ENCODE measurements around the gene LHX3. TPM values are rescaled to one million over a fixed set of nuclear protein-coding genes. Genes with fewer than 3 reads are reported as not detected.

LHX3 gene
- polyA plus RNA-seq, 3 donors from 2014 or later: not detected

- peaks cover 0 to 2% of the 10 kb centered on the region in 2 donors for H3K4me1 Mint-ChIP-seq
- no peaks in the 10 kb centered on the region for H3K9me3 Mint-ChIP-seq
- H3K27me3 Mint-ChIP-seq (ENCODE audit: low read depth in 3 of 3): no peaks in the 10 kb centered on the region
- H3K27ac Mint-ChIP-seq: no peak overlapping the region
- no peak for DNase-seq
- no peak overlapping the region for H3K4me3 Mint-ChIP-seq
- H3K36me3 Mint-ChIP-seq: peaks cover 11 to 35% (median 23%) of the 10 kb centered on the region in 3 donors
These were observed 11.8 kb upstream of the LHX3 start for GRCh38 chr9:136216541-136217244.

DNA sequence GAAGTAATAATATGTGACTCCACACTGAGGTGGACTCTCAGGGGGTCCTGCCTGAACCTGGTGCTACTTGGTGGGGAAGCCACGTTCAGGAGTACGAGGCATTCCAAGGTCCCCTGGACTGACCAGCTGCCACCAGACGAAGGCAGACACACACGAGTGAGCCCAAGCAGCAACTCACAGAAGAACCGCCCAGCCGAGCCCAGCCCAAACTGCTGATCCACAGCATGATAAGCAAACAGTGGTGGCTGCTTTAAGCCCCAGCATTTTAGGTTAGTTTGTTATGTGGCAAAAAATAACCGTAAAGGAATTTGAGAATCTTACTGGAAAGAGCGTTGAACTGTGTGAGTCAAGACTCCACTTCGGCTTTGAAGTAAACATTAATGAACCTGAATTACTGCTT, 8.8 kb upstream of the LHX3 start:
- H3K4me1 Mint-ChIP-seq: no peaks in the 10 kb centered on the region

GRCh38 chr9:136212345-136212950, 7.5 kb upstream of the LHX3 start:
- no peak for DNase-seq
- H3K4me3 Mint-ChIP-seq: no peak overlapping the region
- peaks cover 0 to under 1% of the 10 kb centered on the region in 2 donors for H3K4me1 Mint-ChIP-seq
- H3K27ac Mint-ChIP-seq: peak overlapping the region in 1 of 6 donors; percentile 22
- H3K27me3 Mint-ChIP-seq (ENCODE audit: low read depth in 3 of 3): peaks cover 0 to 2% (median 0%) of the 10 kb centered on the region in 3 donors
- no peaks in the 10 kb centered on the region for H3K9me3 Mint-ChIP-seq
- peaks cover 13 to 33% (median 23%) of the 10 kb centered on the region in 3 donors for H3K36me3 Mint-ChIP-seq

More for the DNA sequence above, 8.8 kb upstream of the LHX3 start:
- Mint-ChIP-seq H3K4me3 (no peak overlapping the region), H3K27me3 (ENCODE audit: low read depth in 3 of 3) (peaks cover 0 to 2% (median 0%) of the 10 kb centered on the region in 3 donors), H3K36me3 (peaks cover 9 to 27% (median 23%) of the 10 kb centered on the region in 3 donors), H3K27ac (no peak overlapping the region), H3K9me3 (no peaks in the 10 kb centered on the region)
- no peak for DNase-seq

GRCh38 chr9:136211441-136212344, 6.8 kb upstream of the LHX3 start:
- Mint-ChIP-seq H3K4me1 (peaks cover 5 to 8% of the 10 kb centered on the region in 2 donors), H3K27me3 (ENCODE audit: low read depth in 3 of 3) (peaks cover 0 to 2% (median 2%) of the 10 kb centered on the region in 3 donors), H3K4me3 (no peak overlapping the region), H3K9me3 (no peaks in the 10 kb centered on the region), H3K27ac (no peak overlapping the region), H3K36me3 (peaks cover 18 to 40% (median 30%) of the 10 kb centered on the region in 3 donors)
- no peak for DNase-seq

- H3K9me3 Mint-ChIP-seq: no peaks in the 10 kb centered on the region
- DNase-seq: no peak
- H3K36me3 Mint-ChIP-seq: peaks cover 25 to 45% (median 35%) of the 10 kb centered on the region in 3 donors
- H3K27me3 Mint-ChIP-seq (ENCODE audit: low read depth in 3 of 3): peaks cover 2 to 4% (median 2%) of the 10 kb centered on the region in 3 donors
- H3K4me1 Mint-ChIP-seq: peaks cover 5 to 15% of the 10 kb centered on the region in 2 donors
- H3K4me3 Mint-ChIP-seq: no peak overlapping the region
- H3K27ac Mint-ChIP-seq: no peak overlapping the region
These were observed 6.1 kb upstream of the LHX3 start for GRCh38 chr9:136211006-136211405.

GRCh38 chr9:136210276-136210675, 5.3 kb upstream of the LHX3 start:
- Mint-ChIP-seq H3K4me1 (peaks cover 5 to 16% of the 10 kb centered on the region in 2 donors), H3K9me3 (no peaks in the 10 kb centered on the region), H3K27ac (no peak overlapping the region), H3K36me3 (peaks cover 24 to 40% (median 30%) of the 10 kb centered on the region in 3 donors), H3K27me3 (ENCODE audit: low read depth in 3 of 3) (peaks cover 2 to 7% (median 4%) of the 10 kb centered on the region in 3 donors), H3K4me3 (no peak overlapping the region)
- no peak for DNase-seq

DNA sequence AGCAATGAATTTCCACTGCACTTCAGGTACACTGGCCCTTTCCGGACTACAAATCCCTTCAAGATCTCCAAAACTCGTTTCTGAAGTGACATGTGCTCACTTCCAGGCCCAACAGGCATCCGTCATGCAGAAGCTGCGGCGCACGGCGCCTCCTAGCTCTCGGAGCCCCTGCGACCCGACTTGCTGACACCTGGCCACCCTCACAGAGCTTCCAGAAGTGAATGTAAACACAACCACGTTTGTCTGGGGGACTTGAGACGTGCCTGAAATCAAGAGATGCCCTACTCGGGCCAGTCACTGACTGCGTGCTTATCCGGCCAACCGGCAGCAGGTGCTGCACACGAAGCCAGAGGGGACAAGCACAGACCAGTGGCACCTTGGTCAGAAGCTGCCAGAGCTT, 4.9 kb upstream of the LHX3 start:
- no peak for DNase-seq
- Mint-ChIP-seq H3K9me3 (no peaks in the 10 kb centered on the region), H3K4me1 (peaks cover 5 to 16% of the 10 kb centered on the region in 2 donors), H3K27me3 (ENCODE audit: low read depth in 3 of 3) (peaks cover 2 to 7% (median 4%) of the 10 kb centered on the region in 3 donors), H3K4me3 (no peak overlapping the region), H3K27ac (no peak overlapping the region), H3K36me3 (peaks cover 22 to 35% (median 27%) of the 10 kb centered on the region in 3 donors)

DNA sequence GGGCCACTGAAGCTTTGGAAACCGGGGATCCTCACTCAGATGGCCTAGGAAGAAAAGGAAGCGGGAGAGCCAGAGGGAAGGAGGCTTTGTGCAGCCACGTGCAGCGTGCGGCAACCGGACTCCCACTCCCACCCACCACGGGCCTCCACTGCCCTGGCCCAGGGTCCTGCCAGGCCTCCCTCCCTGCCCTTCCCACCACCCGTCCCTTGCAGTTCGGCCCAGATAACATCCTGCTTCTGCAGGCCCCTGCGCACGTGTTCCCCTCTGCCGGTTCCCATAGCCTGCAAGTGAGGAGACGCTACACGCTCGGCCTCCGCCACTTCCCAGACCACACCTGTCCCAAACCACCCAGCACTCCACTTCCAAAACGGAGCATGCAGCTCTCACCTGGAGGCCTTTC, 4.3 kb upstream of the LHX3 start:
- Mint-ChIP-seq H3K9me3 (no peaks in the 10 kb centered on the region), H3K27me3 (ENCODE audit: low read depth in 3 of 3) (peaks cover 3 to 7% (median 5%) of the 10 kb centered on the region in 3 donors), H3K4me3 (no peak overlapping the region), H3K4me1 (peaks cover 5 to 16% of the 10 kb centered on the region in 2 donors), H3K36me3 (peaks cover 21 to 33% (median 24%) of the 10 kb centered on the region in 3 donors), H3K27ac (no peak overlapping the region)
- DNase-seq: no peak

DNA sequence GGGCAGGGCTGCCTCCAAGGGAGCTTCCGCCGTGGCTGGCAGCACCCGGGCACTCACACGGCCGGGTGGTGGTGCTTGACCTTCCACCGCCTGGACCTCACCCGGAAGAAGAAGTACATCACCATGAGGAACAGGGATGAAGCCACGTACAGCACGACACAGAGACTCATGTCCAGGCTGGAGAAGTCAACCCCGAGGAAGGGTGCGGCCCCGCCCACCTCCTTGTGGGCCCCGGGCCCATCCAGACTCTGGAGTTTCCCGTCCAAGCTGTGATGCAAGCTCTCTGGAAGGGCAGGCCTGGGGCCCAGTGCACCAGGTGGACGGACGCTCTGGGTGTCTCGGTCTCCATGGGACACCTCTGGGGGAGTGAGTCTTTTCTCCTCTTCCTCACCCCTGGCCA, 3.7 kb upstream of the LHX3 start:
- Mint-ChIP-seq H3K9me3 (no peaks in the 10 kb centered on the region), H3K36me3 (peaks cover 21 to 27% (median 22%) of the 10 kb centered on the region in 3 donors), H3K27ac (no peak overlapping the region), H3K4me1 (peaks cover 5 to 16% of the 10 kb centered on the region in 2 donors), H3K27me3 (ENCODE audit: low read depth in 3 of 3) (peaks cover 6 to 9% (median 8%) of the 10 kb centered on the region in 3 donors), H3K4me3 (no peak overlapping the region)
- no peak for DNase-seq

- H3K9me3 Mint-ChIP-seq: no peaks in the 10 kb centered on the region
- peaks cover 8 to 10% (median 9%) of the 10 kb centered on the region in 3 donors for H3K27me3 Mint-ChIP-seq (ENCODE audit: low read depth in 3 of 3)
- H3K36me3 Mint-ChIP-seq: peaks cover 16 to 21% (median 18%) of the 10 kb centered on the region in 3 donors
- H3K4me1 Mint-ChIP-seq: peaks cover 5 to 16% of the 10 kb centered on the region in 2 donors
- DNase-seq: no peak
- no peak overlapping the region for H3K4me3 Mint-ChIP-seq
- H3K27ac Mint-ChIP-seq: peak overlapping the region in 1 of 6 donors; percentile 10
These were observed 2.7 kb upstream of the LHX3 start for GRCh38 chr9:136207616-136208015.

DNA sequence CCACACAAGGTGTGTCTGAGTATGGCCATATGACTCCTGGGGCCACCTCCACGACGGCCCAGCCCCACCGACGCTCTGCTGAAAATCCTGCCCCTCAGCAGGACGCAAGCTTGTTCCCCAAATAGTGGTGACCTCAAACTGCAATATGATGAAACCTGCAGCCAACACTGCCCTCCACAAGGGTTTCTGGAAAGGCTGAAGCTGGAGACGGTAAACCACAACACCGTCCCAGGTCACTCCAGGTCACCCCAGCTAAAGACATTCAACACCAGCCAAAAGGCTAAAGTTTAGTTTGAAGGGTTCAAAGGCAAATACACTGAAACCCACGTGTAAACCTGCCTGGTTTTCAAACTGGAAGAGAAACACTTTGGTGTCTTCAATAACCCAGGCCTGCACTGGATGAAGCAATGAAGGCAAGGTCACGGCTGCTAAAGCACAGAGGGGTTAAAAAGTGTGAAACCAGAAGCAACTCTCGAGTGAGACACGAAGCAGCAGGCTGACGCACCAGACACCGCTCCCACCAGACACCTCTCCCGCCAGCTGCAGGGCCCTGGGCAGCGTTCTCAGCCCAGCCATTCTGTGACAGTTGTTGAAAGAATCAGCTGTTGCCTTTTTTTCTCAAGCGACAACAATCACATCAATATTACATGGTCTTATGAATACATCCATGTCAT, 1.8 kb upstream of the LHX3 start:
- peaks cover 8 to 10% (median 9%) of the 10 kb centered on the region in 3 donors for H3K27me3 Mint-ChIP-seq (ENCODE audit: low read depth in 3 of 3)
- peak overlapping the region in 2 of 6 donors; percentile 10 to 58 for H3K27ac Mint-ChIP-seq

DNA sequence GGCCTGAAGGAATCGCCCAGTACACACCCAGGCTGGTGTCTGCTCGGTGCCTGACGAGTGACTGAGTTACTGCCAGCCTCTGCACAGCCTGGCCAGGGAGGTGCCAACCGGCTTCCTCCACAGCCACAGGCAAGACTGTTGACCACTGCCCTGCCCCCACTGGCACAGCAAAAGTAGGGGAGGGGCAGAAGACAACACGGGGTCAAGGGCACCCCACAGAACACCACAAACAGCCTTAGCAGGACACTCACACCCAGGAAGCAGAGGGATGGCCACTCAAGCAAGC, 722 bp upstream of the LHX3 start:
- Mint-ChIP-seq H3K4me1 (peaks cover 5 to 16% of the 10 kb centered on the region in 2 donors), H3K4me3 (no peak overlapping the region), H3K27ac (no peak overlapping the region), H3K27me3 (ENCODE audit: low read depth in 3 of 3) (peaks cover 10 to 15% (median 10%) of the 10 kb centered on the region in 3 donors), H3K36me3 (peaks cover 13 to 19% (median 17%) of the 10 kb centered on the region in 3 donors), H3K9me3 (no peaks in the 10 kb centered on the region)
- no peak for DNase-seq

More for the DNA sequence above, 1.8 kb upstream of the LHX3 start:
- Mint-ChIP-seq H3K4me3 (no peak overlapping the region), H3K9me3 (no peaks in the 10 kb centered on the region), H3K4me1 (peaks cover 5 to 16% of the 10 kb centered on the region in 2 donors), H3K36me3 (peaks cover 13 to 19% (median 17%) of the 10 kb centered on the region in 3 donors)
- DNase-seq: peak in 2 of 3 donors; percentile 19 to 36

- H3K36me3 Mint-ChIP-seq: peaks cover 13 to 19% (median 17%) of the 10 kb centered on the region in 3 donors
- H3K9me3 Mint-ChIP-seq: no peaks in the 10 kb centered on the region
- H3K27ac Mint-ChIP-seq: no peak overlapping the region
- peaks cover 5 to 16% of the 10 kb centered on the region in 2 donors for H3K4me1 Mint-ChIP-seq
- DNase-seq: no peak
- peaks cover 11 to 19% (median 14%) of the 10 kb centered on the region in 3 donors for H3K27me3 Mint-ChIP-seq (ENCODE audit: low read depth in 3 of 3)
- H3K4me3 Mint-ChIP-seq: no peak overlapping the region
These were observed 653 bp downstream of the LHX3 start for GRCh38 chr9:136204145-136204805.

All from immature natural killer cell (primary cell).